Mesenchymal stem cell (in vitro differentiated cells and primary cell): ENCODE measurements around the gene GMPPA.

Experiments
- DNase-seq: peaks from one replicate; pipeline ENCODE4 v3.0.0-alpha.2; 2013
- H2AFZ ChIP-seq: one replicate; pipeline ENCODE4 v1.6.1; 2013; ENCODE audit warnings: low read depth, mild to moderate bottlenecking, control low read depth, inconsistent platforms, low read length, moderate library complexity
- H2AK5ac ChIP-seq: 2 replicates; pipeline ENCODE4 v1.6.1; 2013; ENCODE audit warnings: low read length, moderate library complexity, mild to moderate bottlenecking, inconsistent platforms; ENCODE audit not compliant: severe bottlenecking
- H2BK120ac ChIP-seq: one replicate; pipeline ENCODE4 v1.6.1; 2013; ENCODE audit warnings: low read depth, mild to moderate bottlenecking, inconsistent platforms, low read length, moderate library complexity
- H2BK12ac ChIP-seq, 2 experiments: one replicate each; pipeline ENCODE4 v1.6.1; 2013; ENCODE audit warnings: inconsistent platforms in 2 of 2, low read length in 2 of 2, mild to moderate bottlenecking in 2 of 2, moderate library complexity in 2 of 2, control low read depth in 1 of 2
- H2BK15ac ChIP-seq: one replicate; pipeline ENCODE4 v1.6.1; 2013; ENCODE audit warnings: mild to moderate bottlenecking, low read depth, inconsistent platforms; ENCODE audit not compliant: poor library complexity, severe bottlenecking
- H2BK5ac ChIP-seq: 2 replicates; pipeline ENCODE4 v1.6.1; 2013; ENCODE audit warnings: low read depth, mild to moderate bottlenecking, low read length, control low read depth, inconsistent platforms; ENCODE audit not compliant: poor library complexity, severe bottlenecking
- H3K14ac ChIP-seq, 2 experiments: one replicate each; pipeline ENCODE4 v1.6.1; 2013; ENCODE audit warnings: inconsistent platforms in 2 of 2, low read length in 2 of 2, control low read depth in 1 of 2, mild to moderate bottlenecking in 1 of 2, moderate library complexity in 1 of 2
- H3K18ac ChIP-seq, 2 experiments: one replicate each; pipeline ENCODE4 v1.6.1; 2013; ENCODE audit warnings: inconsistent platforms in 2 of 2, low read length in 2 of 2, control low read depth in 1 of 2, low read depth in 1 of 2, mild to moderate bottlenecking in 1 of 2
- H3K23ac ChIP-seq, 2 experiments: one replicate each; pipeline ENCODE4 v1.6.1; 2013; ENCODE audit warnings: inconsistent platforms in 2 of 2, low read length in 2 of 2, mild to moderate bottlenecking in 2 of 2, moderate library complexity in 2 of 2, control low read depth in 1 of 2
- H3K27ac ChIP-seq: 2 replicates; pipeline ENCODE4 v1.5.1; 2013; ENCODE audit warnings: mild to moderate bottlenecking, moderate library complexity, low read length, control low read depth, inconsistent platforms; ENCODE audit not compliant: poor library complexity, severe bottlenecking
- H3K27me3 ChIP-seq, 2 experiments: 2 replicates each; pipeline versions ENCODE4 v1.6.1 to v1.7.0; 2013; ENCODE audit warnings: low read length in 2 of 2, mild to moderate bottlenecking in 2 of 2, moderate library complexity in 2 of 2, control low read depth in 1 of 2, inconsistent platforms in 1 of 2; ENCODE audit not compliant: control insufficient read depth in 1 of 2, insufficient read depth in 1 of 2
- H3K36me3 ChIP-seq, 2 experiments: 2 replicates each; pipeline versions ENCODE4 v1.6.1 to v1.7.0; 2013; ENCODE audit warnings: low read length in 2 of 2, control low read depth in 1 of 2, inconsistent platforms in 1 of 2, low read depth in 1 of 2, mild to moderate bottlenecking in 1 of 2; ENCODE audit not compliant: insufficient read depth in 2 of 2, control insufficient read depth in 1 of 2
- H3K4ac ChIP-seq, 2 experiments: one replicate each; pipeline ENCODE4 v1.6.1; 2013; ENCODE audit warnings: inconsistent platforms in 2 of 2, low read length in 2 of 2, mild to moderate bottlenecking in 2 of 2, moderate library complexity in 2 of 2, control low read depth in 1 of 2, low read depth in 1 of 2
- H3K4me1 ChIP-seq: 2 replicates; pipeline ENCODE4 v1.6.1; 2013; ENCODE audit warnings: low read depth, low read length, control low read depth; ENCODE audit not compliant: control insufficient read depth, insufficient read depth
- H3K4me2 ChIP-seq: 2 replicates; pipeline ENCODE4 v1.6.1; 2013; ENCODE audit warnings: low read length, mild to moderate bottlenecking, inconsistent platforms; ENCODE audit not compliant: poor library complexity, severe bottlenecking
- H3K4me3 ChIP-seq, 2 experiments: 2 replicates each; pipeline versions ENCODE4 v1.5.1 to v1.7.0; 2013; ENCODE audit warnings: low read length in 2 of 2, mild to moderate bottlenecking in 2 of 2, control low read depth in 1 of 2, low read depth in 1 of 2; ENCODE audit not compliant: insufficient read depth in 1 of 2
- H3K79me1 ChIP-seq: replicated peaks from 2 replicates; pipeline ENCODE4 v1.6.1; 2013; ENCODE audit warnings: mild to moderate bottlenecking, control low read depth, low read length, inconsistent platforms; ENCODE audit not compliant: poor library complexity, severe bottlenecking
- H3K9ac ChIP-seq: 2 replicates; pipeline ENCODE4 v1.7.0; 2013; ENCODE audit warnings: mild to moderate bottlenecking, low read length, moderate library complexity
- H3K9me3 ChIP-seq: 2 replicates; pipeline ENCODE4 v1.7.0; 2013; ENCODE audit warnings: mild to moderate bottlenecking, low read length; ENCODE audit not compliant: control insufficient read depth
- H4K8ac ChIP-seq: one replicate; pipeline ENCODE4 v1.6.1; 2013; ENCODE audit warnings: inconsistent platforms, mild to moderate bottlenecking, low read length, moderate library complexity
- H4K91ac ChIP-seq: one replicate; pipeline ENCODE4 v1.6.1; 2013; ENCODE audit warnings: mild to moderate bottlenecking, low read length, inconsistent platforms
- WGBS: methylation state at CpG from one replicate; pipeline ENCODE4 v1.1.7; 2013; ENCODE audit warnings: mixed read lengths; 5-methylcytosine and 5-hydroxymethylcytosine counted together

Gene GMPPA

GRCh38 chr2:219500135-219500534, 1.4 kb downstream of the GMPPA start:
- 90% methylated on average over 2 of the region's 2 CpGs for WGBS
- Histone ChIP-seq H3K27ac (no peak overlapping the region), H3K4ac (no peak overlapping the region), H2BK5ac (no peak overlapping the region), H3K23ac (no peak overlapping the region), H3K79me1 (peaks cover 26% of the 10 kb centered on the region), H2AFZ (no peak overlapping the region), H3K4me2 (no peak overlapping the region), H3K4me1 (peaks cover 32% of the 10 kb centered on the region), H2BK12ac (no peak overlapping the region), H3K36me3 (peaks cover 35 to 36% of the 10 kb centered on the region in 2 experiments), H3K14ac (no peak overlapping the region), H2BK15ac (peak overlapping the region; percentile 70), H3K4me3 (peak overlapping the region in 1 of 2 experiments; percentile 91), H3K18ac (peak overlapping the region in 1 of 2 experiments; percentile 34), H3K9ac (peak overlapping the region; percentile 96), H3K9me3 (no peaks in the 10 kb centered on the region), H4K91ac (no peak overlapping the region), H2BK120ac (no peak overlapping the region), H4K8ac (no peak overlapping the region), H3K27me3 (peaks cover 0 to 25% of the 10 kb centered on the region in 2 experiments), H2AK5ac (no peak overlapping the region)
- DNase-seq = peak; percentile 30

- Histone ChIP-seq H2BK5ac (no peak overlapping the region), H3K4me2 (no peak overlapping the region), H3K79me1 (peaks cover 26% of the 10 kb centered on the region), H2BK12ac (no peak overlapping the region), H3K4ac (no peak overlapping the region), H3K4me3 (no peak overlapping the region), H3K23ac (no peak overlapping the region), H3K4me1 (peaks cover 31% of the 10 kb centered on the region), H3K36me3 (peaks cover 50 to 51% of the 10 kb centered on the region in 2 experiments), H3K9me3 (no peaks in the 10 kb centered on the region), H3K27me3 (peaks cover 0 to 8% of the 10 kb centered on the region in 2 experiments), H2BK120ac (no peak overlapping the region), H4K8ac (no peak overlapping the region), H3K14ac (no peak overlapping the region), H4K91ac (no peak overlapping the region), H2AFZ (no peak overlapping the region), H2AK5ac (no peak overlapping the region), H3K18ac (no peak overlapping the region), H3K27ac (no peak overlapping the region), H3K9ac (no peak overlapping the region), H2BK15ac (no peak overlapping the region)
- WGBS = 97% methylated on average over 14 of the region's 14 CpGs
- DNase-seq = no peak
Measured at GRCh38 chr2:219501849-219502248, 3.2 kb downstream of the GMPPA start.

- no peak overlapping the region for H3K27ac ChIP-seq
- H3K18ac ChIP-seq = no peak overlapping the region
- no peak overlapping the region for H2AK5ac ChIP-seq
- no peaks in the 10 kb centered on the region for H3K9me3 ChIP-seq
- no peak overlapping the region for H4K8ac ChIP-seq
- H3K4me3 ChIP-seq = no peak overlapping the region
- DNase-seq = no peak
- no peak overlapping the region for H3K4me2 ChIP-seq
- H3K23ac ChIP-seq = no peak overlapping the region
- H2BK12ac ChIP-seq = no peak overlapping the region
- H3K79me1 ChIP-seq = peaks cover 26% of the 10 kb centered on the region
- no peak overlapping the region for H2BK15ac ChIP-seq
- no peak overlapping the region for H3K14ac ChIP-seq
- H2BK5ac ChIP-seq = no peak overlapping the region
- H2BK120ac ChIP-seq = no peak overlapping the region
- no peak overlapping the region for H4K91ac ChIP-seq
- H3K4me1 ChIP-seq = peaks cover 25% of the 10 kb centered on the region
- peaks cover 54 to 57% of the 10 kb centered on the region in 2 experiments for H3K36me3 ChIP-seq
- peaks cover 0 to under 1% of the 10 kb centered on the region in 2 experiments for H3K27me3 ChIP-seq
- H3K9ac ChIP-seq = no peak overlapping the region
- H2AFZ ChIP-seq = no peak overlapping the region
- no peak overlapping the region for H3K4ac ChIP-seq
Measured at GRCh38 chr2:219502618-219503017, 3.9 kb downstream of the GMPPA start.

GRCh38 chr2:219505585-219505984, 6.9 kb downstream of the GMPPA start:
- Histone ChIP-seq H3K4me1 (peaks cover 36% of the 10 kb centered on the region), H4K8ac (no peak overlapping the region), H3K23ac (no peak overlapping the region)

More at GRCh38 chr2:219505585-219505984, 6.9 kb downstream of the GMPPA start:
- no peak overlapping the region for H3K27ac ChIP-seq
- no peak overlapping the region for H4K91ac ChIP-seq
- no peak overlapping the region for H3K4ac ChIP-seq
- H3K4me2 ChIP-seq = no peak overlapping the region
- no peak overlapping the region for H2BK12ac ChIP-seq
- peaks cover 15% of the 10 kb centered on the region for H3K79me1 ChIP-seq
- no peak overlapping the region for H2BK5ac ChIP-seq
- peaks cover 54 to 62% of the 10 kb centered on the region in 2 experiments for H3K36me3 ChIP-seq
- H2BK15ac ChIP-seq = no peak overlapping the region
- H3K18ac ChIP-seq = no peak overlapping the region
- H3K14ac ChIP-seq = no peak overlapping the region
- no peak overlapping the region for H2AFZ ChIP-seq
- DNase-seq = no peak
- no peak overlapping the region for H2BK120ac ChIP-seq
- H3K27me3 ChIP-seq = peaks cover 4 to 5% of the 10 kb centered on the region in 2 experiments
- H3K9me3 ChIP-seq = no peaks in the 10 kb centered on the region
- WGBS = 82% methylated on average over 9 of the region's 9 CpGs
- H3K4me3 ChIP-seq = no peak overlapping the region
- no peak overlapping the region for H3K9ac ChIP-seq
- H2AK5ac ChIP-seq = no peak overlapping the region
